IPS-18c (cell line): Measurements from ENCODE around the gene NSDHL.

Experiments used
- H3K4me3 ChIP-seq: 2 replicates; pipeline ENCODE4 v1.7.0; 2013; ENCODE audit warnings: low read depth, mild to moderate bottlenecking, low read length, moderate library complexity; ENCODE audit not compliant: insufficient read depth
- H3K9me3 ChIP-seq: one replicate; pipeline ENCODE4 v1.6.1; 2013; ENCODE audit warnings: mild to moderate bottlenecking, low read length, moderate library complexity; ENCODE audit not compliant: control insufficient read depth, insufficient read depth

NSDHL gene

DNA sequence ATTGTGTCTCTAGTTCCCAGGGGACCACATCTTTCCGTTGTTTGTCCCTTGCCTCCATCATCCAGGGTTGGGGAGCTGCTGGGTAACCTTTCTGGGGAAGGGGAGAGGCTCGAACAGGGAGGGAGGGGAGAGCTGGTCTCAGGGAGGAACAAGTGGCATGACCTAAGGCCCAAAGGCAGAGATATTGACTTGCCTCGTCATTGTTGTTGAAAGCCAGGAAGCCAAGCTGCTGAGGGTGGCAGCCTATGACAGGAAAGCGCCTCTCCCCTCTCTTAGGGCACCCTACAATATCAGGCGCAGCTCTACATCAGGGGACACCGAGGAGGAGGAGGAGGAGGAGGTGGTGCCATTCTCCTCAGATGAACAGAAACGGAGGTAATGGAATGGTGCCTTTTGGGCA, 87.8 kb downstream of the NSDHL start:
- no peak overlapping the region for H3K4me3 ChIP-seq

More for the DNA sequence above, 87.8 kb downstream of the NSDHL start:
- H3K9me3 ChIP-seq: peaks cover 16% of the 10 kb centered on the region
